HepG2 (cell line): ENCODE results near the gene HDAC4. TPM values are rescaled to one million over a fixed set of nuclear protein-coding genes. Genes with fewer than 3 reads are reported as not detected.

Source experiments
- ATF1 ChIP-seq: IDR thresholded peaks from 2 replicates; pipeline ENCODE4 v1.6.1; 2016; ENCODE audit warnings: mild to moderate bottlenecking, control low read depth
- BATF2 ChIP-seq: sonication (generic); formaldehyde crosslinking; IDR thresholded peaks from 2 replicates; pipeline ENCODE4 v1.8.0; 2022; ENCODE audit warnings: mild to moderate bottlenecking, missing genetic modification reagents, moderate library complexity
- CEBPB ChIP-seq: IDR thresholded peaks from 2 replicates; pipeline ENCODE4 v1.6.1; 2011; ENCODE audit warnings: low read depth, low read length, improper control_type of control experiment, borderline replicate concordance
- CHD4 ChIP-seq: fragments of 200-600 bp; sonication (generic); IDR thresholded peaks from 2 replicates; pipeline ENCODE4 v1.7.0; 2017; ENCODE audit warnings: mild to moderate bottlenecking, low read length, borderline replicate concordance
- EHMT2 ChIP-seq: fragments of 200-600 bp; sonication (generic); IDR thresholded peaks from 2 replicates; pipeline ENCODE4 v1.7.0; 2017; ENCODE audit warnings: antibody characterized with exemption, low read depth, low read length, borderline replicate concordance
- FOXA1 ChIP-seq, 2 experiments: fragments of 450-650 bp in 1 of 2; sonication (generic) in 1 of 2; formaldehyde crosslinking in 1 of 2; IDR thresholded peaks; 2 replicates each; pipeline versions ENCODE4 v1.4.0 to v1.6.1; 2016 to 2020; ENCODE audit warnings: missing genetic modification reagents in 1 of 2
- FOXA3 ChIP-seq: IDR thresholded peaks from 2 replicates; pipeline ENCODE4 v1.6.1; 2016; ENCODE audit warnings: missing genetic modification reagents, missing compliant biosample characterization
- HIVEP1 ChIP-seq: sonication (generic); formaldehyde crosslinking; IDR thresholded peaks from 2 replicates; pipeline ENCODE4 v1.4.0; 2020; ENCODE audit warnings: mild to moderate bottlenecking, missing genetic modification reagents
- HMG20A ChIP-seq: IDR thresholded peaks from 2 replicates; pipeline ENCODE4 v1.6.1; 2016; ENCODE audit warnings: borderline replicate concordance
- HNF4A ChIP-seq: sonication (generic); formaldehyde crosslinking; IDR thresholded peaks from 2 replicates; pipeline ENCODE4 v1.4.0; 2020; ENCODE audit warnings: missing genetic modification reagents
- HOXA7 ChIP-seq: sonication (generic); formaldehyde crosslinking; IDR thresholded peaks from 2 replicates; pipeline ENCODE4 v1.8.1; 2022; ENCODE audit warnings: mild to moderate bottlenecking, missing genetic modification reagents, moderate library complexity
- ISX ChIP-seq: sonication (generic); formaldehyde crosslinking; conservative IDR thresholded peaks from 2 replicates; pipeline ENCODE4 v1.5.0; 2020; ENCODE audit warnings: missing genetic modification reagents
- NPAS2 ChIP-seq: sonication (generic); formaldehyde crosslinking; IDR thresholded peaks from 2 replicates; pipeline ENCODE4 v1.8.0; 2022; ENCODE audit warnings: mild to moderate bottlenecking, missing genetic modification reagents, borderline replicate concordance
- PHB2 ChIP-seq: fragments of 450-650 bp; IDR thresholded peaks from 2 replicates; pipeline ENCODE4 v1.6.1; 2018; ENCODE audit not compliant: partially characterized antibody
- SYNCRIP ChIP-seq: fragments of 200-400 bp; formaldehyde crosslinking; IDR thresholded peaks from 2 replicates; pipeline ENCODE4 v1.6.1; 2018; ENCODE audit warnings: mild to moderate bottlenecking, low read depth, low read length; ENCODE audit not compliant: insufficient read depth
- THAP8 ChIP-seq: sonication (generic); formaldehyde crosslinking; IDR thresholded peaks from 2 replicates; pipeline ENCODE4 v1.5.1; 2020; ENCODE audit warnings: missing genetic modification reagents, mild to moderate bottlenecking, borderline replicate concordance
- ZBTB7A ChIP-seq: sonication (generic); formaldehyde crosslinking; IDR thresholded peaks from 2 replicates; pipeline ENCODE4 v1.8.0; 2022; ENCODE audit warnings: mild to moderate bottlenecking, missing genetic modification reagents
- ZFAT ChIP-seq: sonication (generic); formaldehyde crosslinking; conservative IDR thresholded peaks from 2 replicates; pipeline ENCODE4 v1.8.1; 2023; ENCODE audit warnings: missing genetic modification reagents, inconsistent platforms
- ZNF17 ChIP-seq: sonication (generic); formaldehyde crosslinking; IDR thresholded peaks from 2 replicates; pipeline ENCODE4 v1.5.0; 2020; ENCODE audit warnings: mild to moderate bottlenecking, missing genetic modification reagents
- ZNF235 ChIP-seq: sonication (generic); formaldehyde crosslinking; IDR thresholded peaks from 2 replicates; pipeline ENCODE4 v1.8.1; 2023; ENCODE audit warnings: mild to moderate bottlenecking, missing genetic modification reagents, borderline replicate concordance
- ZNF430 ChIP-seq: sonication (generic); formaldehyde crosslinking; IDR thresholded peaks from 2 replicates; pipeline ENCODE4 v1.9.0; 2021; ENCODE audit warnings: mild to moderate bottlenecking, missing genetic modification reagents
- ZNF431 ChIP-seq: sonication (generic); formaldehyde crosslinking; IDR thresholded peaks from 2 replicates; pipeline ENCODE4 v1.9.0; 2022; ENCODE audit warnings: missing genetic modification reagents, low read depth, mild to moderate bottlenecking, borderline replicate concordance
- ZNF468 ChIP-seq: sonication (generic); formaldehyde crosslinking; IDR thresholded peaks from 2 replicates; pipeline ENCODE4 v1.8.0; 2022; ENCODE audit warnings: mild to moderate bottlenecking, moderate library complexity, missing genetic modification reagents
- ZNF670 ChIP-seq: sonication (generic); formaldehyde crosslinking; IDR thresholded peaks from 2 replicates; pipeline ENCODE4 v1.8.0; 2022; ENCODE audit warnings: mild to moderate bottlenecking, missing genetic modification reagents, borderline replicate concordance
- ZNF768 ChIP-seq: sonication (generic); formaldehyde crosslinking; IDR thresholded peaks from 2 replicates; pipeline ENCODE4 v1.4.0; 2020; ENCODE audit warnings: missing genetic modification reagents
- ZNF788 ChIP-seq: sonication (generic); formaldehyde crosslinking; IDR thresholded peaks from 2 replicates; pipeline ENCODE4 v1.5.0; 2020; ENCODE audit warnings: mild to moderate bottlenecking, missing genetic modification reagents, borderline replicate concordance
- ZSCAN9 ChIP-seq: IDR thresholded peaks from 2 replicates; pipeline ENCODE4 v1.6.1; 2016; ENCODE audit warnings: borderline replicate concordance
- polyA plus RNA-seq, 8 experiments: library from polyadenylated mRNA; depleted of rRNA in 3 of 8; stranded (reverse) in 7 of 8; unstranded in 1 of 8; fragments of >200 nt; fragmentation: Illumina TruSeq in 4 of 8; extraction: Trizol in 4 of 8; gene quantifications; 2 replicates each; pipeline versions ENCODE4 v1.2.1 to v1.2.3, GENCODE V29; 2011 to 2016; ENCODE audit warnings: low read depth in 4 of 8, missing spikeins in 1 of 8, mixed read lengths in 1 of 8; ENCODE audit not compliant: insufficient read depth in 1 of 8
- total RNA-seq, 5 experiments: library from RNA; depleted of rRNA; stranded (reverse); fragments of >200 nt; fragmentation: Illumina TruSeq; extraction: Trizol; gene quantifications; 2 replicates each; pipeline ENCODE4 v1.2.3, GENCODE V29; 2016; ENCODE audit warnings: low read depth in 1 of 5

The HDAC4 gene
- total and polyA plus RNA-seq, 2 of the 13 experiments (the other 11 are each of a cell fraction or from before 2014, with no cell fraction given) = 10.1 to 11.5 TPM

GRCh38 chr2:239223310-239224198 is 177.3 kb downstream of the HDAC4 start (continued):
- TF ChIP-seq HIVEP1 (no peak), ZSCAN9 (CRISPR knock-in tag) (no peak), ZNF788 (0 out of 2 replicates have a peak, but pooled peaks have one; percentile 15), NPAS2 (CRISPR knock-in tag) (no peak), HMG20A (CRISPR knock-in tag) (no peak), FOXA3 (peak; percentile 49), ZFAT (CRISPR knock-in tag) (no peak), SYNCRIP (no peak), ISX (CRISPR knock-in tag) (no peak), ZBTB7A (no peak), FOXA1 (IDR thresholded peaks at IDR 0.05) (no peak), FOXA1 (CRISPR knock-in tag; IDR thresholded peaks at IDR 0.05) (no peak; the same call in 1 of the 2 replicates), ZNF235 (CRISPR knock-in tag) (no peak), ZNF17 (CRISPR knock-in tag) (no peak), THAP8 (CRISPR knock-in tag) (no peak), ZNF768 (CRISPR knock-in tag) (no peak), PHB2 (no peak), CEBPB (no peak; the same call in 1 of the 2 replicates), BATF2 (CRISPR knock-in tag) (no peak), ZNF670 (CRISPR knock-in tag) (peak; percentile 39; the same call in 1 of the 2 replicates), ZNF468 (CRISPR knock-in tag) (no peak), HOXA7 (CRISPR knock-in tag) (no peak), EHMT2 (peak; percentile 17; the same call in 1 of the 2 replicates), HNF4A (peak; percentile 93), ZNF430 (CRISPR knock-in tag) (peak; percentile 33; the same call in 1 of the 2 replicates), ZNF431 (no peak; the same call in 1 of the 2 replicates), ATF1 (CRISPR knock-in tag) (no peak), CHD4 (no peak)
